Umbilical cord (tissue), 2 donors: ENCODE data around the gene COQ8A. TPM values are rescaled to one million over a fixed set of nuclear protein-coding genes. Genes with fewer than 3 reads are reported as not detected.

Source experiments
- DNase-seq: peaks from one replicate; pipeline ENCODE4 v3.0.0-alpha.2; 2015; ENCODE audit warnings: low spot score
- total RNA-seq: library from RNA; depleted of rRNA; stranded (reverse); fragments of >200 nt; gene quantifications from one replicate; pipeline ENCODE4 v1.2.3, GENCODE V29; 2014; ENCODE audit warnings: low replicate concordance; ENCODE audit not compliant: insufficient read depth

The COQ8A gene
- total RNA-seq, 1 donor from 2014 or later = 20.0 TPM

- peak; percentile 69 for DNase-seq
These were observed 33.3 kb downstream of the COQ8A start for GRCh38 chr1:226973371-226973897.

GRCh38 chr1:226973898-226974543 is 33.9 kb downstream of the COQ8A start:
- peak; percentile 87 for DNase-seq

- DNase-seq = no peak
These were observed 34.6 kb downstream of the COQ8A start for GRCh38 chr1:226974544-226975258.

GRCh38 chr1:226975259-226976250 is 35.5 kb downstream of the COQ8A start:
- DNase-seq = no peak

- no peak for DNase-seq
These were observed 36.3 kb downstream of the COQ8A start for GRCh38 chr1:226976276-226976977.

GRCh38 chr1:226976978-226977642 is 37.0 kb downstream of the COQ8A start:
- DNase-seq = no peak

- no peak for DNase-seq
These were observed 37.7 kb downstream of the COQ8A start for GRCh38 chr1:226977643-226978431.

GRCh38 chr1:226978432-226979114 is 38.5 kb downstream of the COQ8A start:
- no peak for DNase-seq

DNA sequence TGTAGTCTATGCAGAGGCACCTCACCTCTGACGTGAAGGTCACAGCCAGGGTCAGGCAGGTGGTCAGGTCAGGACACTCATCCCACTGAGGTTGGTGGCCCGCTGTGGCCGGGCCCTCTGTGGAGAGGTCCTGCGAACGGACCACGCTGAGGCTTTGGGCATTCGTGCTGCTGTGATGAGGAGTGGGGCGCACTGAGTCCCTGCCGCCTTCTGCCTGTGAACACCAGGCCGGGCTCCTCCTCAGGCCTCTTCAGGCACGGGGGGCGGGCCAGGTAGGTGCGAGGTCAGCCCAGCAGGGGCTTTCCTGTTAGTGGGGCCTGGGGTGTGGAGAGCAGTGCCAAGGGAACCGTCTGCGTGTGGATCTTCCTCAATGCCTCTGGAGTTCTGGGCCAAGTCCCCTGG is 39.0 kb downstream of the COQ8A start:
- DNase-seq = no peak

- no peak for DNase-seq
These were observed 39.5 kb downstream of the COQ8A start for GRCh38 chr1:226979517-226980121.

- DNase-seq = no peak
These were observed 40.0 kb downstream of the COQ8A start for GRCh38 chr1:226980122-226980560.

DNA sequence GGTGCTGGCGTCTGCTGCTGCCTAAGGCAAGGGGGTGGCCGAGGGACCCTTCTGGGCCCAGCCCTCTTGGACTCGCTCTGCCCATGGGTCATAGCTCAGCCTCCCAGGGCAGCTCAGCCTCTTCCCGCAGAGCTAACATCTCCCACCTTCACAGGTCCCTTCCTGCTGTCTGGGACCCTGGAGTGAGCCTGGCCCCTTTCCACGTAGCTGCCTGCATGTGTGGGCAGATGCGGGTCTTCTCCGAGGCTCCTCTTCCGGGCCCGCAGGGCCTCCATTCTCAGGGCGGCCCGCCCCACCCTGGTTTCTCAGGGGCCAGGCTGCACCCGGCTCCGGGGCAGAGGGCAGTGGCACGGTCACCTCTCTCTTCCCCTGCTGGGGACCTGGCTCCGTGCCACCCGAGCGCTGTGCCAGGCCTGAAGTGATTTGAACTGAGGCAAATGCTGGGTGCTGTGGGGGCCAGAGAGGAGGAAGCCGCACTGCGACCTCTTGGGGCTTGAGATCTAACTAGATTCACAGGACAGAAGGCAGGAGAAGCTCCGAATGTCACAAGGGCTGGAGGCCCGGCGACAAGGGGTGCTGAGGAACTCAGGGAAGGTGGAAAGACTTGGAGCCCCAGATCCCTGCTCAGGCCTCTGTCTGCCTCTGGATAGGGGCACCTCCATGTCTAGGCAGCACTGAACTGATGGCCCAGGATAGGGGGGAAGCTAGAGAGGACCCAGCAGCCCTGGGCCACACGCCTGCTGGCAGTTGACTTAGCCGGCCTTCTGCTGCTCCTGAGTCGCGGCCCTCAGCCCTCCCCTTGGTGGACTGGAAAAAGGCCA is 40.7 kb downstream of the COQ8A start:
- DNase-seq = no peak

DNA sequence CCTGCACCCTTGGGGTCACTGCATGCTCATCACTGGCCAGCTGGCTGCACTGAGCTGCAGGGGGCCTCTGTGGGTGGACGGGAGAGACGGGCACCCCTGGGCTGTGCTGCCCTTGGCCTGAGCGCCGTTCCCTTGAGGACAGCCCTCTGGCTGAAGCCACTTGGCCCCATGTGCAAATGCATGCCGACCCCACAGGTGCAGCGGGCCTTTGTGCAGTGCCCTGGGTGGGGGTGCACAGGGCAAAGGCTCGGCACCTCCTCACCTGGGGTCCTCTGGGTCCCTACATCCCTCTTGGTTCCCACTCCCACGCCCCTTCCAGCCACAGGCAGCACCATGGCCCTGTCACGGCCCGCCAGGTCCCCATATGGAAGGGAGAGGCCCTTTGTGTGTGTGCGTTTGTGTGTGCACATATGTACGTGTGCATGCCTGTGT is 41.3 kb downstream of the COQ8A start:
- DNase-seq = no peak

DNA sequence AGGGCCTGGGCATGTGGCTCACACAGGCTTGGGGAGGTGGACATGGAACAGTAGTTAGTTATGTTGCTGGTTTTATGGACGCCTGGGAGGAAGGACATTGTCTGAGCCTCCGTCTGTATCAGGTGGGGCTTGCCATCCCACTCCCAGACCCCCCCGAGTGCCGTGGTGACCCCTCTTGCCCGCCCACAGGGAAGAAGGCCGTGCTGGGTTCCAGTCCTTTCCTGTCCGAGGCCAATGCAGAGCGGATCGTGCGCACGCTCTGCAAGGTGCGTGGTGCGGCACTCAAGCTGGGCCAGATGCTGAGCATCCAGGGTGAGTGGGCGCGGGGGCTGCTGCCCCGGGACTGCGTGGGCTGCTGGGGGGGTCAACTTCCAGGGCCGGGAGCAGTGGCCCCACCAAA is 41.7 kb downstream of the COQ8A start:
- no peak for DNase-seq

DNA sequence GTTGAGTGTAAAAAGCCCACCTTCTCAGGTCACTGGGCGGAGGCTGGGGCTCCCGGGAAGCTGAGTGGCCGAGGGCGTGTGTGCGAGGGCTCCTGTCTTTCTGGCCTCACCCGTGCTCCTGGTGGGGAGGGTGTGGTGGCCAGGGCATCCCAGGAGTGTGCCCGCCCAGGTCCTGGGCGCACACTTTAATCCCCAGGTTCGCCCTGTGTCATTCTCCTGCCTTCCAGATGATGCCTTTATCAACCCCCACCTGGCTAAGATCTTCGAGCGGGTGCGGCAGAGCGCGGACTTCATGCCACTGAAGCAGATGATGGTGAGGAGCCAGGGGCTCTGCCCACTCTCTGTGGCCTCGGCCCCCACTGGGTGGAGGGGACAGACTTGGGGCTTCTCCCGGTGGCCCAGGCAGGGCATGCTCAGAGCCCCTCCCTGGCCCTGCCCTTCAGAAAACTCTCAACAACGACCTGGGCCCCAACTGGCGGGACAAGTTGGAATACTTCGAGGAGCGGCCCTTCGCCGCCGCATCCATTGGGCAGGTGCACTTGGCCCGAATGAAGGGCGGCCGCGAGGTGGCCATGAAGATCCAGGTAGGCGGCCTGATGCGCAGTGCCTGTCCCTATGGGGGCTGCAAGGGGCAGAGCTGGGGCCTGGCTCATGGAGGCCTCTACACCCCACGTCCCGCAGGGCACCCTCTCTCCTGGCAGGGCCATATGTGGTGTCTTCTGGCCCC is 42.5 kb downstream of the COQ8A start:
- DNase-seq = no peak

DNA sequence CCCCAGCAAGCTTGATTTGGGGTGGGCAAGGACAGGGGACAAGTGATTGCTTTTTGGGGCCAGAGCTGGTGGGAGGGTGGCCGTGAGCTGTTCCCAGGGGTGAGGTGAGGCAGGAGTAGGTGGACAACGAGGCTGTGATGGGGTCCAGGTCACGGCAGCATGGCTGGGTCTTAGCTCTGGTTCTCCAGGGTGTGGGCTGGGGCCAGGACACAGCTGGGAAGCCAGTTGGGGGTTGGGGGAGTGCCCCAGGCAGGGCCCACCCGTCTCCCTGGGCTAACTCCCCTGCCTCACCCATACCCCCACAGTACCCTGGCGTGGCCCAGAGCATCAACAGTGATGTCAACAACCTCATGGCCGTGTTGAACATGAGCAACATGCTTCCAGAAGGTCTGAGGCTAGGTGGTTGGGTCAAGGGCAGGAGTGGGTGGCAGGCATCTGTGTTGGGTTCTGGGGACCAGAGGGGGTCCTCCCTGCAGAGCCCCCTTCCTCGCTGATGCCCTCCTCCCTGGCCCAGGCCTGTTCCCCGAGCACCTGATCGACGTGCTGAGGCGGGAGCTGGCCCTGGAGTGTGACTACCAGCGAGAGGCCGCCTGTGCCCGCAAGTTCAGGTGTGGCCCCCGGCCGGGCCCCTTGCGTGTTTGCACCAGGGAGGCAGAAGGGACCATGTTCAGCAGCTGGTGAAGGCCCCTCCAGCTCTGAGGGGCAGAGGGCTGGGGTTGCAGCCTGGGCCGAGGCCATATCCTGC is 43.3 kb downstream of the COQ8A start:
- no peak for DNase-seq
